Neural cell (in vitro differentiated cells): ENCODE data around the gene RAC3. TPM values are rescaled to one million over a fixed set of nuclear protein-coding genes. Genes with fewer than 3 reads are reported as not detected.

Experiments used
- H2AFZ ChIP-seq: fragments of 200-600, 300-800 bp; sonication (generic), shearing (Covaris generic); 2 replicates; pipeline ENCODE4 v1.6.0; 2014; ENCODE audit warnings: low read depth, mild to moderate bottlenecking, antibody characterized with exemption, low read length, moderate library complexity
- H3F3A ChIP-seq: fragments of 200-600 bp; shearing (Covaris generic); 2 replicates; pipeline ENCODE4 v1.6.1; 2016; ENCODE audit warnings: mild to moderate bottlenecking, moderate library complexity, mixed read lengths, antibody characterized with exemption, low read length; ENCODE audit not compliant: insufficient read depth, poor library complexity, severe bottlenecking
- H3K27ac ChIP-seq: fragments of 200-600, 300-800 bp; sonication (generic), shearing (Covaris generic); 2 replicates; pipeline ENCODE4 v1.5.1; 2014; ENCODE audit warnings: mild to moderate bottlenecking, low read length, moderate library complexity
- H3K27me3 ChIP-seq: fragments of 300-800, 200-600 bp; sonication (generic), shearing (Covaris generic); 2 replicates; pipeline ENCODE4 v1.6.0; 2014; ENCODE audit warnings: mild to moderate bottlenecking, low read depth, low read length, moderate library complexity; ENCODE audit not compliant: insufficient read depth
- H3K36me3 ChIP-seq: fragments of 300-800, 200-600 bp; sonication (generic), shearing (Covaris generic); 2 replicates; pipeline ENCODE4 v1.5.1; 2014; ENCODE audit warnings: mild to moderate bottlenecking, antibody characterized with exemption, low read length, moderate library complexity; ENCODE audit not compliant: insufficient read depth
- H3K4me2 ChIP-seq: fragments of 300-800, 200-600 bp; sonication (generic), shearing (Covaris generic); 2 replicates; pipeline ENCODE4 v1.6.0; 2014; ENCODE audit warnings: mild to moderate bottlenecking, low read length
- H3K4me3 ChIP-seq: fragments of 300-800, 200-600 bp; sonication (generic), shearing (Covaris generic); 2 replicates; pipeline ENCODE4 v1.5.1; 2014; ENCODE audit warnings: mild to moderate bottlenecking, low read length, moderate library complexity
- H3K79me2 ChIP-seq: fragments of 200-600 bp; shearing (Covaris generic); replicated peaks from 2 replicates; pipeline ENCODE4 v1.6.0; 2014; ENCODE audit warnings: mild to moderate bottlenecking, low read length, moderate library complexity; ENCODE audit not compliant: insufficient read depth
- H3K9ac ChIP-seq: fragments of 300-800, 200-600 bp; sonication (generic), shearing (Covaris generic); 2 replicates; pipeline ENCODE4 v1.6.1; 2016; ENCODE audit warnings: mild to moderate bottlenecking, low read length, mixed read lengths
- H3K9me2 ChIP-seq: fragments of 200-600 bp; shearing (Covaris generic); 2 replicates; pipeline ENCODE4 v1.6.1; 2016; ENCODE audit warnings: mild to moderate bottlenecking, low read length, mixed read lengths; ENCODE audit not compliant: insufficient read depth
- H3K9me3 ChIP-seq: fragments of 200-600, 300-800 bp; sonication (generic), shearing (Covaris generic); 2 replicates; pipeline ENCODE4 v1.6.1; 2016; ENCODE audit warnings: mild to moderate bottlenecking, mixed run types, low read length, moderate library complexity, mixed read lengths
- H4K20me1 ChIP-seq: fragments of 200-600 bp; shearing (Covaris generic); 2 replicates; pipeline ENCODE4 v1.6.1; 2016; ENCODE audit warnings: mild to moderate bottlenecking, mixed run types; ENCODE audit not compliant: insufficient read depth
- CTCF ChIP-seq: fragments of 450-650 bp; IDR thresholded peaks from 2 replicates; pipeline ENCODE4 v1.5.1; 2014; ENCODE audit warnings: antibody characterized with exemption, mild to moderate bottlenecking, moderate library complexity; ENCODE audit not compliant: poor library complexity, severe bottlenecking
- EP300 ChIP-seq: fragments of 450-650 bp; conservative IDR thresholded peaks from 2 replicates; pipeline ENCODE4 v1.6.1; 2014; ENCODE audit warnings: antibody characterized with exemption, mild to moderate bottlenecking, moderate library complexity; ENCODE audit not compliant: poor library complexity, severe bottlenecking
- EZH2 ChIP-seq: fragments of 200-600, 300-800 bp; shearing (Covaris generic), sonication (generic); IDR thresholded peaks from 2 replicates; pipeline ENCODE4 v1.6.1; 2014; ENCODE audit warnings: antibody characterized with exemption, low read length, borderline replicate concordance, mild to moderate bottlenecking; ENCODE audit not compliant: insufficient read depth, poor library complexity, severe bottlenecking
- MXI1 ChIP-seq: fragments of 450-650 bp; conservative IDR thresholded peaks from 2 replicates; pipeline ENCODE4 v1.6.1; 2014; ENCODE audit warnings: antibody characterized with exemption, mild to moderate bottlenecking; ENCODE audit not compliant: poor library complexity, severe bottlenecking
- POLR2AphosphoS5 ChIP-seq: IDR thresholded peaks from 2 replicates; pipeline ENCODE4 v1.6.1; 2012
- RAD21 ChIP-seq: fragments of 450-650 bp; conservative IDR thresholded peaks from 2 replicates; pipeline ENCODE4 v1.6.1; 2014; ENCODE audit warnings: antibody characterized with exemption, mild to moderate bottlenecking, moderate library complexity
- REST ChIP-seq: IDR thresholded peaks from 2 replicates; pipeline ENCODE4 v1.6.1; 2012; ENCODE audit warnings: borderline replicate concordance
- SMC3 ChIP-seq: fragments of 450-650 bp; conservative IDR thresholded peaks from 2 replicates; pipeline ENCODE4 v1.6.1; 2014; ENCODE audit warnings: antibody characterized with exemption, mild to moderate bottlenecking, moderate library complexity; ENCODE audit not compliant: poor library complexity
- TAF1 ChIP-seq: IDR thresholded peaks from 2 replicates; pipeline ENCODE4 v1.6.1; 2012; ENCODE audit warnings: low read depth
- polyA plus RNA-seq: library from polyadenylated mRNA; depleted of rRNA; stranded (reverse); fragments of >200 nt; gene quantifications from 2 replicates; pipeline ENCODE4 v1.2.3, GENCODE V29; 2014

RAC3 gene
- polyA plus RNA-seq, 1 donor from 2014 or later: 211 TPM

DNA sequence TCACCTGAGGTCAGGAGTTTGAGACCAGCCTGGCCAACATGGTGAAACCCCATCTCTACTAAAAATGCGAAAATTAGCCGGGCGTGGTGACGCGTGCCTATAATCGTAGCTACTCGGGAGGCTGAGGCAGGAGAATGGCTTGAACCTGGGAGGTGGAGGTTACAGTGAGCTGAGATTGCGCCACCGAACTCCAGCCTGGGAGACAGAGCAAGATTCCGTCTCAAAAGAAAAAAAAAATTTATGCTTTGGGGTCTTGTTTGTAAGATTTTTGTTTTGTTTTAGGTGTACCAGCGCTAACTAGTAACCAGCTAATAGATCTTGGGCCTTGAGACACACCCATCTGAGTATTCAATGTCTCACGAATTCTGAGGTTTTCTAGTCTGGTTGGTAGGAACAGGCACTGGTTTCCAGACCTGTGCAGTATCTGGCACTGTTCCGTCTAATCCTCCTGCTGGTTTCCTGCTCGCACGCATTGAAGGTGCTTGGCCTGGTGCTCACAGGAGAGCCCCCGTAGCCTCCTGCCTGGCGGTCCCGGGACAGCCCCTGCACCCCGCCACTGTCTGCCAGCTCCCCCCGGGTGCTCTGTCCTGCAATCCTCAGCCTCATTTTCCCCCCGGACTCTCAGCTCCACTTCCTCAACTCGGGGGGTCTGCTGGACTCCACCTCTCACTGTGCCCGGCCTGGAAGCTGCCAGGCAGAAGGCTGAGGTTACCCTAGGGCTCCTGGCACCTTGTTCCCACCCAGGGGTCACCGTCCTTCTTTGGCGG, 44.7 kb downstream of the RAC3 start:
- Histone ChIP-seq H3K27me3 (no peaks in the 10 kb centered on the region), H2AFZ (no peak overlapping the region), H3K4me3 (no peak overlapping the region), H3K9me2 (no peaks in the 10 kb centered on the region), H3K4me2 (no peak overlapping the region), H3K79me2 (no peaks in the 10 kb centered on the region), H4K20me1 (no peaks in the 10 kb centered on the region), H3F3A (no peaks in the 10 kb centered on the region), H3K9ac (no peak overlapping the region), H3K36me3 (no peaks in the 10 kb centered on the region), H3K27ac (no peak overlapping the region), H3K9me3 (no peaks in the 10 kb centered on the region)
- TF ChIP-seq EP300 (no peak), TAF1 (no peak), CTCF (no peak), REST (no peak), POLR2AphosphoS5 (no peak), MXI1 (no peak), EZH2 (no peak), RAD21 (no peak), SMC3 (no peak)

DNA sequence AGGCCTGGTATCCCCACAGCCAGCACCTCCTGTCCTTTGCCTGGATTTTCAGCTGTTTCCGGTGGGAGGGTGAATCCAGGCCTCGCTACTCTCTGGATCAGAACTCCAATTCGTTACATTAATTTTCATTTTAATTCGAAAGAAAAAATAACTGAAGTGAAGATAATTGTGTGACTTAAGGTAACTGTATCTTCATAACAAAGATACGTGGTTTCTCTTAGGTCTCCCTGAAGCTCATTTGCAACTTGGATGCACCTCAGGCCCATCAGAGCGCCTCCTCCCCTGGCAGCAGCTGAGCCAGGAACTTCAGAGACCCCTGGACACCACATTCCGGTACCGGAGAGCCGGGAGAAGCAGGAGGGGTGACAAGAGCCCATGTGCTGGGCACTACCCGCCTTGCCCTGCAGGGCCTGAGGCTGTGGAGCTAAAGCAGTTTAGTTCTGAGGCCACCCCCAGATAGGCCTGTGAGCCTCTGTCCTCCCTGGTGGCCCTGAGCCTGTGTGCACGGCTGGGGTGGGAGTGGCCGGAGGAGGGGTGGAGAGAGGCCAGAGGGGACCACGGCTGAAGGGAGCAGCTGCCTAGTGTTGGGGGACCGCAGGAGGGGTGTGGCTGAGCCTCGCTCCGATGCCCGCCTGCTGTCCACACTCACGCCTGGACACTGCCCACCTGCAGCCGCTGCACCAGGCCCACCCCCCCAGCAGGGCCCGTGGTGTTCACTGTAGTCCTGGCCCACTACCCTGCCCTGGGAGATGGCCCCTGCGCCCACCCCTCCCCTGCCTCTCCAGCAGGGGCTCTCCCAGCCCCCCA, 45.5 kb downstream of the RAC3 start:
- Histone ChIP-seq H3K9me2 (no peaks in the 10 kb centered on the region), H3K9me3 (no peaks in the 10 kb centered on the region), H3K9ac (no peak overlapping the region), H3K79me2 (no peaks in the 10 kb centered on the region), H3K27me3 (no peaks in the 10 kb centered on the region), H2AFZ (no peak overlapping the region), H3K36me3 (no peaks in the 10 kb centered on the region), H3F3A (no peaks in the 10 kb centered on the region), H3K27ac (no peak overlapping the region), H3K4me3 (no peak overlapping the region), H3K4me2 (no peak overlapping the region), H4K20me1 (no peaks in the 10 kb centered on the region)
- TF ChIP-seq SMC3 (no peak), CTCF (no peak)
